BLaER1 treated with 17β-estradiol and CSF1 and Interleukin-3, amounts not matched to agents 10 nM and 100 nM (cell line): ENCODE measurements around the gene ATF1.
"Not testable (repeated sequence)": the region's sequence is repeated elsewhere in the genome, so short reads cannot be mapped to it uniquely, and the experiment has no call there.

Source experiments
- H3K27ac ChIP-seq, 11 experiments: shearing (Covaris generic); formaldehyde crosslinking; 2 replicates each; pipeline ENCODE4 v1.8.1; 2022
- H3K27me3 ChIP-seq, 11 experiments: shearing (Covaris generic); formaldehyde crosslinking; 2 replicates each; pipeline ENCODE4 v1.8.1; 2022
- H3K36me3 ChIP-seq, 11 experiments: shearing (Covaris generic); formaldehyde crosslinking; 2 replicates each; pipeline ENCODE4 v1.8.1; 2022
- H3K4me1 ChIP-seq, 10 experiments: shearing (Covaris generic); formaldehyde crosslinking; 2 replicates each; pipeline ENCODE4 v1.8.1; 2022
- H3K4me2 ChIP-seq, 11 experiments: shearing (Covaris generic); formaldehyde crosslinking; 2 replicates each; pipeline ENCODE4 v1.8.1; 2022
- H3K4me3 ChIP-seq, 10 experiments: shearing (Covaris generic); formaldehyde crosslinking; 2 replicates each; pipeline ENCODE4 v1.8.1; 2022
- H3K9ac ChIP-seq, 11 experiments: shearing (Covaris generic); formaldehyde crosslinking; 2 replicates each; pipeline ENCODE4 v1.8.1; 2022
- H3K9me3 ChIP-seq, 11 experiments: shearing (Covaris generic); formaldehyde crosslinking; replicated peaks in 1 of 11; 2 replicates each; pipeline ENCODE4 v1.8.1; 2022
- H4K20me1 ChIP-seq, 11 experiments: shearing (Covaris generic); formaldehyde crosslinking; 2 replicates each; pipeline ENCODE4 v1.8.1; 2022
- Cebpa-rat ChIP-seq, 11 experiments: shearing (Covaris generic); IDR thresholded peaks; 2 replicates each; pipeline ENCODE4 v1.8.1; 2022

Gene ATF1

GRCh38 chr12:50828121-50828520 lies 64.2 kb downstream of the ATF1 start:
- Histone ChIP-seq H3K4me2 (no peak overlapping the region), H3K9ac (no peak overlapping the region), H4K20me1 (no peaks in the 10 kb centered on the region; a peak in 1 of 22 replicates), H3K4me1 (peaks cover 0 to 4% (median 0%) of the 10 kb centered on the region in 10 experiments; a peak in 1 of 20 replicates), H3K9me3 (peaks cover 8 to 13% (median 10%) of the 10 kb centered on the region in 11 experiments), H3K4me3 (no peak overlapping the region), H3K27me3 (no peaks in the 10 kb centered on the region), H3K27ac (no peak overlapping the region), H3K36me3 (no peaks in the 10 kb centered on the region)
- TF ChIP-seq Cebpa-rat (IDR thresholded peaks at IDR 0.05): no peak

GRCh38 chr12:50828886-50829285 lies 65.0 kb downstream of the ATF1 start:
- peaks cover 15 to 20% (median 18%) of the 10 kb centered on the region in 11 experiments for H3K9me3 ChIP-seq
- H4K20me1 ChIP-seq: no peaks in the 10 kb centered on the region; a peak in 1 of 22 replicates
- H3K4me3 ChIP-seq: no peak overlapping the region
- no peak overlapping the region for H3K4me2 ChIP-seq
- no peak overlapping the region for H3K9ac ChIP-seq
- H3K36me3 ChIP-seq: 0 out of 22 replicates have a peak, but pooled peaks cover 0 to 3% (median 0%) of the 10 kb centered on the region in 11 experiments
- H3K27ac ChIP-seq: no peak overlapping the region
- no peaks in the 10 kb centered on the region for H3K27me3 ChIP-seq
- peaks cover 0 to 4% (median 0%) of the 10 kb centered on the region in 10 experiments; a peak in 1 of 20 replicates for H3K4me1 ChIP-seq
- TF ChIP-seq Cebpa-rat (IDR thresholded peaks at IDR 0.05): no peak

- not testable (repeated sequence) for H3K36me3 ChIP-seq, H3K9ac ChIP-seq, H3K27me3 ChIP-seq, H3K27ac ChIP-seq, H3K4me3 ChIP-seq, H3K4me2 ChIP-seq, H3K4me1 ChIP-seq, H4K20me1 ChIP-seq
- H3K9me3 ChIP-seq: peaks cover 28 to 41% (median 33%) of the 10 kb centered on the region in 11 experiments
These were observed 69.9 kb downstream of the ATF1 start for GRCh38 chr12:50833801-50834200.

- Histone ChIP-seq H3K4me2 (no peak overlapping the region), H3K36me3 (0 out of 22 replicates have a peak, but pooled peaks cover 0 to 2% (median 0%) of the 10 kb centered on the region in 11 experiments), H3K9me3 (peaks cover 21 to 51% (median 32%) of the 10 kb centered on the region in 11 experiments), H3K9ac (no peak overlapping the region), H3K4me1 (no peaks in the 10 kb centered on the region), H3K27ac (no peak overlapping the region), H3K4me3 (no peak overlapping the region), H4K20me1 (no peaks in the 10 kb centered on the region), H3K27me3 (no peaks in the 10 kb centered on the region)
- TF ChIP-seq Cebpa-rat (IDR thresholded peaks at IDR 0.05): no peak
These were observed 75.1 kb downstream of the ATF1 start for GRCh38 chr12:50839042-50839441.

- H3K4me1 ChIP-seq: no peaks in the 10 kb centered on the region
- H3K9ac ChIP-seq: no peak overlapping the region
- no peaks in the 10 kb centered on the region for H3K36me3 ChIP-seq
- H3K4me3 ChIP-seq: no peak overlapping the region
- peaks cover 10 to 32% (median 21%) of the 10 kb centered on the region in 11 experiments; a peak in 21 of 22 replicates for H3K9me3 ChIP-seq
- H4K20me1 ChIP-seq: no peaks in the 10 kb centered on the region
- H3K4me2 ChIP-seq: no peak overlapping the region
- H3K27me3 ChIP-seq: no peaks in the 10 kb centered on the region
- H3K27ac ChIP-seq: no peak overlapping the region
- no peak for TF ChIP-seq Cebpa-rat (IDR thresholded peaks at IDR 0.05)
These were observed 77.0 kb downstream of the ATF1 start for GRCh38 chr12:50840809-50841487.

- TF ChIP-seq Cebpa-rat (IDR thresholded peaks at IDR 0.05): no peak
- Histone ChIP-seq H3K36me3 (no peaks in the 10 kb centered on the region), H3K4me2 (no peak overlapping the region), H4K20me1 (no peaks in the 10 kb centered on the region), H3K27ac (no peak overlapping the region), H3K9me3 (peaks cover 10 to 32% (median 21%) of the 10 kb centered on the region in 11 experiments; a peak in 21 of 22 replicates), H3K27me3 (no peaks in the 10 kb centered on the region), H3K4me3 (no peak overlapping the region), H3K4me1 (no peaks in the 10 kb centered on the region), H3K9ac (no peak overlapping the region)
These were observed 78.0 kb downstream of the ATF1 start for GRCh38 chr12:50841716-50842531.

GRCh38 chr12:50842637-50843493 lies 79.0 kb downstream of the ATF1 start, which contains the start of gene TMPRSS12:
Gene TMPRSS12 (plus strand): TSS chr12:50842926. CDS start chr12:50842965, 39 bp downstream.
- no peaks in the 10 kb centered on the region for H3K27me3 ChIP-seq
- no peak within 1 kb of the TSS for H3K4me3 ChIP-seq
- no peaks in the 10 kb centered on the region for H3K4me1 ChIP-seq
- H3K36me3 ChIP-seq: no peaks in the 10 kb centered on the region
- no peaks in the 10 kb centered on the region for H4K20me1 ChIP-seq
- H3K4me2 ChIP-seq: no peak within 1 kb of the TSS
- no peak within 1 kb of the TSS for H3K27ac ChIP-seq
- TF ChIP-seq Cebpa-rat (IDR thresholded peaks at IDR 0.05): no peak
- H3K9ac ChIP-seq: no peak within 1 kb of the TSS
- H3K9me3 ChIP-seq: peaks cover 10 to 32% (median 21%) of the 10 kb centered on the region in 11 experiments; a peak in 21 of 22 replicates

- H4K20me1 ChIP-seq: no peaks in the 10 kb centered on the region
- H3K4me3 ChIP-seq: no peak overlapping the region
- H3K36me3 ChIP-seq: no peaks in the 10 kb centered on the region
- H3K27ac ChIP-seq: no peak overlapping the region
- no peak overlapping the region for H3K9ac ChIP-seq
- H3K4me2 ChIP-seq: no peak overlapping the region
- peaks cover 10 to 29% (median 21%) of the 10 kb centered on the region in 11 experiments; a peak in 21 of 22 replicates for H3K9me3 ChIP-seq
- no peak for TF ChIP-seq Cebpa-rat (IDR thresholded peaks at IDR 0.05)
- H3K27me3 ChIP-seq: no peaks in the 10 kb centered on the region
- H3K4me1 ChIP-seq: no peaks in the 10 kb centered on the region
These were observed 81.2 kb downstream of the ATF1 start for GRCh38 chr12:50845021-50845647.
